Activated naive CD4-positive, alpha-beta T cell treated with anti-CD3 and anti-CD28 coated beads for 36 hours (primary cell): ENCODE measurements around the gene CLIC4. TPM values are rescaled to one million over a fixed set of nuclear protein-coding genes. Genes with fewer than 3 reads are reported as not detected.

Experiments
- CTCF ChIA-PET: fragments of 350-600 bp; sonication (Branson Sonifier 250); formaldehyde crosslinking; loops from one replicate; lab custom pipeline; 2021; ENCODE audit warnings: antibody characterized with exemption; lab: Charles Lee
- DNase-seq: peaks from one replicate; pipeline ENCODE4 v3.0.0-alpha.2; 2020
- H3K27ac Mint-ChIP-seq: one replicate; pipeline ENCODE4 v1.8.0; 2021; ENCODE audit warnings: mild to moderate bottlenecking, mixed read lengths
- H3K27me3 Mint-ChIP-seq: one replicate; pipeline ENCODE4 v1.8.0; 2021; ENCODE audit warnings: low read depth, mixed read lengths
- H3K36me3 Mint-ChIP-seq: one replicate; pipeline ENCODE4 v1.8.0; 2021; ENCODE audit warnings: low read depth, mixed read lengths
- H3K4me1 Mint-ChIP-seq: one replicate; pipeline ENCODE4 v1.8.0; 2021; ENCODE audit warnings: low read depth, mixed read lengths
- H3K4me3 Mint-ChIP-seq: one replicate; pipeline ENCODE4 v1.8.0; 2021; ENCODE audit warnings: mild to moderate bottlenecking, moderate library complexity, mixed read lengths
- H3K9me3 Mint-ChIP-seq: one replicate; pipeline ENCODE4 v1.8.0; 2021; ENCODE audit warnings: mixed read lengths
- intact Hi-C: fragments of 100-400 bp; cut with micrococcal nuclease; formaldehyde crosslinking; loops from one replicate; pipeline ENCODE4 v1.15.1; 2023
- total RNA-seq, 2 experiments: library from RNA; stranded (reverse); gene quantifications; one replicate each; pipeline ENCODE4 v1.2.3, GENCODE V29; 2021

The CLIC4 gene
- total RNA-seq, 2 experiments from 2014 or later: 38.0 to 44.3 TPM

DNA sequence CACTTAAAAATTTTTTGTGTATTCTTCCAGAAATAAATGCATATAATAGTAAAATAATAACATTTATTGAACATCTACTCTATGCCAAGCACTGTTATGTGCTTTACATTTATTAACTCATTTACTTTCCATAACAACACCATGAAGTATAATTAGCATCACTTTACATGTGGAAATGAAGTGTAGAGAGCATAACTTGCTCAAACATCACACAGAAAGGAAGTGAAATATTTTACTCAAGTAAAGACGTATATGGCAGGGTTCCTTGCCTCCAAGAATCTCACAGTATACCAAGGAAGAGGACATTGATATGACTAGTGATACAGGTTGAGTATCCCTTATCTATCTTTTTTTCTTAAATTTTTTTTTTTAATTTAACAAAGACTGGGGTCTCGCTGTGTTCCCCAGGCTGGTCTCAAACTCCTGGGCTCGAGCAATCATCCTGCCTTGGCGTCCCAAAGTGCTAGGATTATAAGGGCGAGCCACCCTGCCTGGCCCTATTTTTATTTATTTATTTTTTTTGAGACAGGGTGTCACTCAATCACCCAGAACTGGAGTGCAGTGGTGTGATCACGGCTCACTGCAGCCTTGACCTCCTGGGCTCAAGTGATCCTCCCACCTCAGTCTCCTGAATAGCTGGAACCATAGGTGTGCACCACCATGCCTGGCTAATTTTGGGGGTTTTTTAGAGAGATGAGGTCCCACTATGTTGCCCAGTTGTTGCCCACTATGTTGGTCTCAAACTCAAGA, 7.7 kb upstream of the CLIC4 start:
- H3K27ac Mint-ChIP-seq: no peak overlapping the region
- no peak overlapping the region for H3K4me3 Mint-ChIP-seq
- no peaks in the 10 kb centered on the region for H3K36me3 Mint-ChIP-seq
- H3K27me3 Mint-ChIP-seq: no peaks in the 10 kb centered on the region
- CTCF ChIA-PET: no interaction called here
- H3K9me3 Mint-ChIP-seq: no peaks in the 10 kb centered on the region
- H3K4me1 Mint-ChIP-seq: peaks cover 8% of the 10 kb centered on the region
- no peak for DNase-seq
- intact Hi-C loops: no loop called here

- Mint-ChIP-seq H3K4me1 (peaks cover 22% of the 10 kb centered on the region), H3K36me3 (no peaks in the 10 kb centered on the region), H3K27me3 (no peaks in the 10 kb centered on the region), H3K27ac (no peak overlapping the region), H3K9me3 (no peaks in the 10 kb centered on the region), H3K4me3 (no peak overlapping the region)
- CTCF ChIA-PET: interaction anchor here (0.5 kb wide), 1 partner anchor 26 kb away, joined by 5 read pairs; no protein-coding TSS in a partner anchor
- DNase-seq: no peak
- intact Hi-C loops: no loop called here
Measured at GRCh38 chr1:24739241-24739640, 6.0 kb upstream of the CLIC4 start.

DNA sequence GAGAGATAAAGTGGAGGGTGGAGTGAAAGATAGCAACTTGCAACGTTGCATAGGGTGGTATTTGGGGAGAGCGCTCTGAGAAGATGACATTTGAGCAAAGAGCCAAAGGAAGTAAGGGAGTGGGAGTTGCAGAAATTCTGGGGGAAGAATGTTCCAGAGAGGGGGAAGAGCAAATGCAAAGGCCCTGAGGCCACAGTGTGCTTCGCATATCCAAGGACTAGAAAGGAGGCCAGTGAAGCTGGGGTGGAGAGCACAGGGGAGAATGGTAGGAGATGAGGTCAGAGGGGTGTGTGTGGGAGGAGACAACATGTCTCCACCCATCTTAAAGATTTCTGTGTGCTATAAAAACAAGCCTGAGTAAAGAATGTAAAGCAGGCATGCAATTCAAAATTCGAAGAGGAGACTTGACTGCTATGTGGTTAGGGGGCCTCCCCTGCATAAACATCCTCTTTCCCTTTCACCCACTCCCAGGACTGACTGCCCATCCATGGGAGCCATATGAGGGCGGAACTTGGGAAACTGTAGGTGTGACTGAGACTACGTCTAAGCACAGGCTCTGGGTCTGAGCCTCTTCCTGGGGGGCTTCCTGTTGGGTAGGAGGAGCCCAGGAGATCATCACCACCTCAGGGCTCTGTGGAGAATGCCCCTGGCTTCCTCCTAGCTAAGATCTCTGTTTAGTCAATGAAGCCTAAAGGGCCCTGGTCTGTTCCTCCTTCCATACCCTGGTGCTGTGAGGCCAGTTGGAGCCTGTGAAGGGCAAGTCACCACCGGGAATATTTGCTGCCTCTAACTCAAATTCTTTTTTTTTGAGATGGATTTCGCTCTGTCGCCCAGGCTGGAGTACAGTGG, 2.9 kb upstream of the CLIC4 start:
- Mint-ChIP-seq H3K27ac (no peak overlapping the region), H3K27me3 (no peaks in the 10 kb centered on the region), H3K4me3 (no peak overlapping the region), H3K4me1 (peaks cover 37% of the 10 kb centered on the region), H3K9me3 (no peaks in the 10 kb centered on the region), H3K36me3 (peaks cover 3% of the 10 kb centered on the region)
- CTCF ChIA-PET: no interaction called here
- DNase-seq: no peak
- intact Hi-C loops: loop anchor here (10.0 kb wide), 1 partner anchor 292 kb away; no protein-coding TSS in a partner anchor

- DNase-seq: no peak
- H3K27me3 Mint-ChIP-seq: no peaks in the 10 kb centered on the region
- no peaks in the 10 kb centered on the region for H3K9me3 Mint-ChIP-seq
- H3K4me3 Mint-ChIP-seq: peak overlapping the region; percentile 41
- H3K36me3 Mint-ChIP-seq: peaks cover 3% of the 10 kb centered on the region
- CTCF ChIA-PET: no interaction called here
- peak overlapping the region; percentile 27 for H3K27ac Mint-ChIP-seq
- peaks cover 49% of the 10 kb centered on the region for H3K4me1 Mint-ChIP-seq
- intact Hi-C loops: loop anchor here (1.0 to 10.0 kb wide), 6 partner anchors 55 to 328 kb away; partner anchors contain the start of gene NIPAL3
Measured at GRCh38 chr1:24743404-24744211, 1.6 kb upstream of the CLIC4 start.

DNA sequence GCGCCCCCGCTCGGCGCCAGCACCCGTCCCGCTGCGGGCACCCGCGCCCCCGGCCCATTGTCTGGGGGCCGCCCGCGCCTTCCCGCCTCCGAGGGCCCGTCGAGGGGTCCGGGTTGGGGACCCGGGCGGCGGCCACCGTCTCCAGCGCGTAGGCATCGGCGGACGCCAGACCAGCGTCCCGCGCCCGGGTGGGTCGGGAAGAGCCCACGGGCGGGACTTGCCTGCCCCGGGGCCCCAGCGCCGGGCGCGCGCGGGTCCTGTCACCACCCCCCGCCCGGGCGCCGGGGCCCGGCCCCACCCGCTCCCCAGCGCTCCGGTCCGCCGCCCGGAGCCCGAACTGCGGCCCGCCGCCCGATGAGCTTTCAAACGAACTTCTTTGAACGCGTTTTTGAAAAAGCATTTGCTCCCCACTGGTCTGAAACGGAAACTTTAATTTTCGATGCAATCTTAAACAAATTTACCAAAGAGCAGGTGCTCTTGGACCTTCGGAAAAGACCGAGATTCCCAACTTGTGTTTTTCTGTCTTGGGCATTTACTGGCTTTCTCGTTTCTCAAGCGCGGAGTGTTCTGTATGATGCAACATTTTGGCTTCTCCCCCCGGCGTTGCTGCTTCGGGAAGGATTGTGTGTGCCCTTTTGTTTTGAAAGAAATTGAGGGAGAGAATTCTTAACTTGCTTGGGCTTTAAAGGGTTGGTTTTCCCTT, 615 bp downstream of the CLIC4 start:
- Mint-ChIP-seq H3K36me3 (peaks cover 3% of the 10 kb centered on the region), H3K27me3 (no peaks in the 10 kb centered on the region), H3K4me1 (peaks cover 52% of the 10 kb centered on the region), H3K4me3 (peak overlapping the region; percentile 88), H3K27ac (peak overlapping the region; percentile 77), H3K9me3 (no peaks in the 10 kb centered on the region)
- DNase-seq: peak; percentile 38
- CTCF ChIA-PET: interaction anchor here (0.6 to 1.5 kb wide), 3 partner anchors 9 to 159 kb away, joined by 3 to 7 read pairs (median 3); no protein-coding TSS in a partner anchor
- intact Hi-C loops: loop anchor here (1.0 to 10.0 kb wide), 12 partner anchors 19 to 787 kb away; partner anchors contain the start of genes IFNLR1, PNRC2, SRRM1 and SYF2

- intact Hi-C loops: loop anchor here (5.0 to 10.0 kb wide), 5 partner anchors 34 to 561 kb away; partner anchors contain the start of genes IFNLR1 and SYF2
- Mint-ChIP-seq H3K36me3 (peaks cover 3% of the 10 kb centered on the region), H3K27me3 (no peaks in the 10 kb centered on the region), H3K27ac (peak overlapping the region; percentile 15), H3K4me1 (peaks cover 37% of the 10 kb centered on the region), H3K4me3 (no peak overlapping the region), H3K9me3 (no peaks in the 10 kb centered on the region)
- no peak for DNase-seq
- CTCF ChIA-PET: interaction anchor here (1.2 kb wide), 1 partner anchor 39 kb away, joined by 8 read pairs; no protein-coding TSS in a partner anchor
Measured at GRCh38 chr1:24748191-24749121, 3.2 kb downstream of the CLIC4 start.

- intact Hi-C loops: loop anchor here (5.0 to 10.0 kb wide), 5 partner anchors 33 to 562 kb away; partner anchors contain the start of genes IFNLR1 and SYF2
- H3K4me3 Mint-ChIP-seq: no peak overlapping the region
- H3K9me3 Mint-ChIP-seq: no peaks in the 10 kb centered on the region
- peaks cover 3% of the 10 kb centered on the region for H3K36me3 Mint-ChIP-seq
- no peak for DNase-seq
- H3K27ac Mint-ChIP-seq: no peak overlapping the region
- H3K27me3 Mint-ChIP-seq: no peaks in the 10 kb centered on the region
- peaks cover 29% of the 10 kb centered on the region for H3K4me1 Mint-ChIP-seq
- CTCF ChIA-PET: no interaction called here
Measured at GRCh38 chr1:24749252-24749651, 4.0 kb downstream of the CLIC4 start.

GRCh38 chr1:24749886-24750285, 4.6 kb downstream of the CLIC4 start:
- CTCF ChIA-PET: no interaction called here

GRCh38 chr1:24751833-24752232, 6.6 kb downstream of the CLIC4 start:
- Mint-ChIP-seq H3K27ac (no peak overlapping the region), H3K36me3 (no peaks in the 10 kb centered on the region), H3K4me3 (no peak overlapping the region), H3K4me1 (peaks cover 18% of the 10 kb centered on the region), H3K27me3 (no peaks in the 10 kb centered on the region), H3K9me3 (no peaks in the 10 kb centered on the region)
- DNase-seq: no peak
- CTCF ChIA-PET: no interaction called here
- intact Hi-C loops: no loop called here

More at GRCh38 chr1:24749886-24750285, 4.6 kb downstream of the CLIC4 start:
- intact Hi-C loops: loop anchor here (5.0 to 10.0 kb wide), 5 partner anchors 32 to 563 kb away; partner anchors contain the start of genes IFNLR1 and SYF2
- no peak overlapping the region for H3K4me3 Mint-ChIP-seq
- no peaks in the 10 kb centered on the region for H3K27me3 Mint-ChIP-seq
- peaks cover 3% of the 10 kb centered on the region for H3K36me3 Mint-ChIP-seq
- no peak overlapping the region for H3K27ac Mint-ChIP-seq
- DNase-seq: no peak
- no peaks in the 10 kb centered on the region for H3K9me3 Mint-ChIP-seq
- H3K4me1 Mint-ChIP-seq: peaks cover 27% of the 10 kb centered on the region

- no peak overlapping the region for H3K4me3 Mint-ChIP-seq
- DNase-seq: no peak
- intact Hi-C loops: no loop called here
- H3K36me3 Mint-ChIP-seq: no peaks in the 10 kb centered on the region
- H3K27me3 Mint-ChIP-seq: no peaks in the 10 kb centered on the region
- no peaks in the 10 kb centered on the region for H3K9me3 Mint-ChIP-seq
- H3K27ac Mint-ChIP-seq: no peak overlapping the region
- peaks cover 15% of the 10 kb centered on the region for H3K4me1 Mint-ChIP-seq
- CTCF ChIA-PET: no interaction called here
Measured at GRCh38 chr1:24752305-24752704, 7.1 kb downstream of the CLIC4 start.
